Measurements from ENCODE around the gene CYTH4.

Gene CYTH4

GRCh38 chr22:37343348-37343747, 61.0 kb downstream of the CYTH4 start:
- DNase-seq (ENCODE audit: extremely low read depth in 1 of 2, low read depth in 1 of 2), result no peak

- DNase-seq (ENCODE audit: extremely low read depth in 1 of 2, low read depth in 1 of 2), result no peak
Measured at GRCh38 chr22:37343863-37344734, 61.8 kb downstream of the CYTH4 start.

GRCh38 chr22:37344735-37345449, 62.6 kb downstream of the CYTH4 start:
- DNase-seq (ENCODE audit: extremely low read depth in 1 of 2, low read depth in 1 of 2), result no peak

- DNase-seq (ENCODE audit: extremely low read depth in 1 of 2, low read depth in 1 of 2), result no peak
Measured at GRCh38 chr22:37345863-37346504, 63.7 kb downstream of the CYTH4 start.

- no peak for DNase-seq (ENCODE audit: extremely low read depth in 1 of 2, low read depth in 1 of 2)
Measured at GRCh38 chr22:37346505-37346895, 64.2 kb downstream of the CYTH4 start.

- no peak for DNase-seq (ENCODE audit: extremely low read depth in 1 of 2, low read depth in 1 of 2)
Measured at GRCh38 chr22:37349043-37349814, 66.9 kb downstream of the CYTH4 start.

GRCh38 chr22:37351232-37351631, 68.9 kb downstream of the CYTH4 start:
- no peak for DNase-seq (ENCODE audit: extremely low read depth in 1 of 2, low read depth in 1 of 2)

GRCh38 chr22:37352481-37352880, 70.2 kb downstream of the CYTH4 start:
- no peak for DNase-seq (ENCODE audit: extremely low read depth in 1 of 2, low read depth in 1 of 2)

GRCh38 chr22:37353839-37354238, 71.5 kb downstream of the CYTH4 start:
- no peak for DNase-seq (ENCODE audit: extremely low read depth in 1 of 2, low read depth in 1 of 2)

- DNase-seq (ENCODE audit: extremely low read depth in 1 of 2, low read depth in 1 of 2), result no peak
Measured at GRCh38 chr22:37354261-37354660, 72.0 kb downstream of the CYTH4 start.

- DNase-seq (ENCODE audit: extremely low read depth in 1 of 2, low read depth in 1 of 2), result no peak
Measured at GRCh38 chr22:37354670-37355069, 72.4 kb downstream of the CYTH4 start.

GRCh38 chr22:37355174-37355573, 72.9 kb downstream of the CYTH4 start:
- no peak for DNase-seq (ENCODE audit: extremely low read depth in 1 of 2, low read depth in 1 of 2)

GRCh38 chr22:37356922-37357321, 74.6 kb downstream of the CYTH4 start:
- DNase-seq (ENCODE audit: extremely low read depth in 1 of 2, low read depth in 1 of 2), result no peak

GRCh38 chr22:37357446-37358075, 75.3 kb downstream of the CYTH4 start:
- no peak for DNase-seq (ENCODE audit: extremely low read depth in 1 of 2, low read depth in 1 of 2)

GRCh38 chr22:37358386-37358785, 76.1 kb downstream of the CYTH4 start:
- DNase-seq (ENCODE audit: extremely low read depth in 1 of 2, low read depth in 1 of 2), result no peak

- DNase-seq (ENCODE audit: extremely low read depth in 1 of 2, low read depth in 1 of 2), result no peak
Measured at GRCh38 chr22:37358917-37359316, 76.6 kb downstream of the CYTH4 start.

GRCh38 chr22:37362621-37363020, 80.3 kb downstream of the CYTH4 start:
- no peak for DNase-seq (ENCODE audit: extremely low read depth in 1 of 2, low read depth in 1 of 2)

GRCh38 chr22:37363261-37363992, 81.1 kb downstream of the CYTH4 start:
- no peak for DNase-seq (ENCODE audit: extremely low read depth in 1 of 2, low read depth in 1 of 2)
